Trophoblast cell (in vitro differentiated cells and primary cell): ENCODE measurements around the gene PLXDC2.

Experiments
- DNase-seq, 2 donors: peaks; one replicate each; pipeline ENCODE4 v3.0.0-alpha.2; 2016
- H2AFZ ChIP-seq: 2 replicates; pipeline ENCODE4 v1.6.1; 2013; ENCODE audit warnings: low read length, moderate library complexity, mild to moderate bottlenecking; ENCODE audit not compliant: insufficient read depth, poor library complexity
- H2AK5ac ChIP-seq: 2 replicates; pipeline ENCODE4 v1.6.1; 2013; ENCODE audit warnings: mild to moderate bottlenecking, low read length
- H2BK120ac ChIP-seq: 2 replicates; pipeline ENCODE4 v1.6.1; 2013; ENCODE audit warnings: low read length, mild to moderate bottlenecking, moderate library complexity; ENCODE audit not compliant: insufficient read depth, poor library complexity
- H2BK12ac ChIP-seq: 2 replicates; pipeline ENCODE4 v1.6.1; 2013; ENCODE audit warnings: mild to moderate bottlenecking, low read length, moderate library complexity
- H2BK5ac ChIP-seq: 2 replicates; pipeline ENCODE4 v1.6.1; 2013; ENCODE audit warnings: low read length, low read depth, moderate library complexity, mild to moderate bottlenecking; ENCODE audit not compliant: poor library complexity
- H3K14ac ChIP-seq: 2 replicates; pipeline ENCODE4 v1.6.1; 2013; ENCODE audit warnings: mild to moderate bottlenecking, low read length
- H3K18ac ChIP-seq: 2 replicates; pipeline ENCODE4 v1.6.1; 2013; ENCODE audit warnings: mild to moderate bottlenecking, low read length
- H3K23ac ChIP-seq: 2 replicates; pipeline ENCODE4 v1.6.1; 2013; ENCODE audit warnings: low read length
- H3K27ac ChIP-seq: 2 replicates; pipeline ENCODE4 v1.5.1; 2013; ENCODE audit warnings: low read depth, mild to moderate bottlenecking, inconsistent platforms, low read length, moderate library complexity
- H3K27me3 ChIP-seq: 2 replicates; pipeline ENCODE4 v1.6.1; 2013; ENCODE audit warnings: inconsistent platforms, mild to moderate bottlenecking, low read length, moderate library complexity; ENCODE audit not compliant: insufficient read depth
- H3K36me3 ChIP-seq, 2 experiments: 1 replicate in 1 of 2; 2 replicates in 1 of 2; pipeline ENCODE4 v1.6.1; 2013; ENCODE audit warnings: low read length in 2 of 2, mild to moderate bottlenecking in 2 of 2, moderate library complexity in 1 of 2; ENCODE audit not compliant: insufficient read depth in 2 of 2, control insufficient read depth in 1 of 2
- H3K4ac ChIP-seq: 2 replicates; pipeline ENCODE4 v1.6.1; 2013; ENCODE audit warnings: low read depth, mild to moderate bottlenecking, low read length, moderate library complexity
- H3K4me1 ChIP-seq, 2 experiments: 1 replicate in 1 of 2; 2 replicates in 1 of 2; pipeline ENCODE4 v1.6.1; 2013; ENCODE audit warnings: low read length in 2 of 2, mild to moderate bottlenecking in 2 of 2, moderate library complexity in 1 of 2; ENCODE audit not compliant: insufficient read depth in 2 of 2, control insufficient read depth in 1 of 2
- H3K4me2 ChIP-seq: 2 replicates; pipeline ENCODE4 v1.6.1; 2013; ENCODE audit warnings: inconsistent platforms, mild to moderate bottlenecking, low read length, moderate library complexity
- H3K4me3 ChIP-seq: 2 replicates; pipeline ENCODE4 v1.5.1; 2013; ENCODE audit warnings: mild to moderate bottlenecking, low read depth, low read length, inconsistent platforms
- H3K79me1 ChIP-seq: one replicate; pipeline ENCODE4 v1.6.1; 2013; ENCODE audit warnings: low read length
- H3K79me2 ChIP-seq: 2 replicates; pipeline ENCODE4 v1.6.1; 2013; ENCODE audit warnings: low read length, mild to moderate bottlenecking; ENCODE audit not compliant: control insufficient read depth, insufficient read depth, poor library complexity
- H3K9ac ChIP-seq: 2 replicates; pipeline ENCODE4 v1.6.1; 2013; ENCODE audit warnings: mild to moderate bottlenecking, low read length
- H3K9me3 ChIP-seq: 2 replicates; pipeline ENCODE4 v1.6.1; 2013; ENCODE audit warnings: low read depth, mild to moderate bottlenecking, control low read depth, inconsistent platforms, low read length; ENCODE audit not compliant: insufficient read depth
- H4K12ac ChIP-seq: 2 replicates; pipeline ENCODE4 v1.6.1; 2013; ENCODE audit warnings: low read depth, mild to moderate bottlenecking, low read length, moderate library complexity
- H4K8ac ChIP-seq: 2 replicates; pipeline ENCODE4 v1.6.1; 2013; ENCODE audit warnings: low read depth, mild to moderate bottlenecking, low read length, moderate library complexity
- H4K91ac ChIP-seq: one replicate; pipeline ENCODE4 v1.6.1; 2013; ENCODE audit warnings: low read depth, mild to moderate bottlenecking, low read length, moderate library complexity
- WGBS: extraction: QIAGEN DNeasy Blood & Tissue Kit; methylation state at CpG from one replicate; pipeline ENCODE4 v1.1.7; 2013; ENCODE audit warnings: missing lambda C conversion rate; ENCODE audit not compliant: insufficient read length, insufficient coverage; ENCODE audit errors: extremely low coverage; 5-methylcytosine and 5-hydroxymethylcytosine counted together

Gene PLXDC2

GRCh38 chr10:19906108-19906791 lies 90.0 kb downstream of the PLXDC2 start:
- H4K12ac ChIP-seq, result no peak overlapping the region
- H2AFZ ChIP-seq, result no peak overlapping the region
- no peak overlapping the region for H3K4me3 ChIP-seq
- H3K9me3 ChIP-seq, result no peaks in the 10 kb centered on the region
- no peaks in the 10 kb centered on the region for H3K79me1 ChIP-seq
- WGBS, result no CpG with 5 or more reads among the region's 5 CpGs
- no peak overlapping the region for H2BK120ac ChIP-seq
- no peak overlapping the region for H3K4me2 ChIP-seq
- H3K27me3 ChIP-seq, result no peaks in the 10 kb centered on the region
- no peak overlapping the region for H3K18ac ChIP-seq
- H3K9ac ChIP-seq, result no peak overlapping the region
- no peak overlapping the region for H3K14ac ChIP-seq
- no peak overlapping the region for H3K27ac ChIP-seq
- peaks cover 3 to 6% of the 10 kb centered on the region in 2 experiments for H3K4me1 ChIP-seq
- H4K91ac ChIP-seq, result no peak overlapping the region
- peaks cover 3% of the 10 kb centered on the region for H3K79me2 ChIP-seq
- no peak overlapping the region for H4K8ac ChIP-seq
- DNase-seq, result no peak
- no peak overlapping the region for H2BK12ac ChIP-seq
- no peak overlapping the region for H2BK5ac ChIP-seq
- peak overlapping the region; percentile 17 for H3K23ac ChIP-seq
- no peaks in the 10 kb centered on the region for H3K36me3 ChIP-seq
- H2AK5ac ChIP-seq, result no peak overlapping the region
- H3K4ac ChIP-seq, result no peak overlapping the region

GRCh38 chr10:19908991-19909696 lies 92.9 kb downstream of the PLXDC2 start:
- Histone ChIP-seq H3K4me1 (peaks cover 3 to 4% of the 10 kb centered on the region in 2 experiments), H2AFZ (no peak overlapping the region), H3K23ac (no peak overlapping the region), H4K91ac (no peak overlapping the region), H2BK5ac (no peak overlapping the region), H3K4me2 (no peak overlapping the region), H3K14ac (no peak overlapping the region), H3K4me3 (no peak overlapping the region), H3K4ac (no peak overlapping the region), H3K36me3 (no peaks in the 10 kb centered on the region), H2BK120ac (no peak overlapping the region), H3K9ac (no peak overlapping the region), H3K27me3 (no peaks in the 10 kb centered on the region), H3K79me2 (peaks cover 2% of the 10 kb centered on the region), H2BK12ac (no peak overlapping the region), H4K12ac (no peak overlapping the region), H3K18ac (no peak overlapping the region), H3K79me1 (no peaks in the 10 kb centered on the region), H3K9me3 (no peaks in the 10 kb centered on the region), H2AK5ac (no peak overlapping the region), H3K27ac (no peak overlapping the region), H4K8ac (no peak overlapping the region)
- DNase-seq, result no peak
- no CpG with 5 or more reads among the region's 3 CpGs for WGBS

- no peak overlapping the region for H2BK5ac ChIP-seq
- no peak overlapping the region for H3K27ac ChIP-seq
- no peak overlapping the region for H2BK12ac ChIP-seq
- H3K18ac ChIP-seq, result no peak overlapping the region
- H2AK5ac ChIP-seq, result no peak overlapping the region
- H3K27me3 ChIP-seq, result no peaks in the 10 kb centered on the region
- no CpG with 5 or more reads among the region's 2 CpGs for WGBS
- H4K12ac ChIP-seq, result no peak overlapping the region
- no peaks in the 10 kb centered on the region for H3K79me2 ChIP-seq
- H3K4me2 ChIP-seq, result no peak overlapping the region
- no peak overlapping the region for H3K14ac ChIP-seq
- no peak for DNase-seq
- no peak overlapping the region for H4K8ac ChIP-seq
- H3K23ac ChIP-seq, result no peak overlapping the region
- no peak overlapping the region for H3K9ac ChIP-seq
- no peak overlapping the region for H4K91ac ChIP-seq
- H3K4me1 ChIP-seq, result no peaks in the 10 kb centered on the region
- H2BK120ac ChIP-seq, result no peak overlapping the region
- no peaks in the 10 kb centered on the region for H3K9me3 ChIP-seq
- H3K79me1 ChIP-seq, result no peaks in the 10 kb centered on the region
- no peaks in the 10 kb centered on the region for H3K36me3 ChIP-seq
- H3K4ac ChIP-seq, result no peak overlapping the region
- H3K4me3 ChIP-seq, result no peak overlapping the region
- H2AFZ ChIP-seq, result no peak overlapping the region
Measured at GRCh38 chr10:19911886-19912285, 95.7 kb downstream of the PLXDC2 start.

GRCh38 chr10:19913987-19914386 lies 97.8 kb downstream of the PLXDC2 start:
- H2AFZ ChIP-seq, result no peak overlapping the region
- H2BK12ac ChIP-seq, result no peak overlapping the region
- no peak overlapping the region for H3K4me3 ChIP-seq
- no peak overlapping the region for H2AK5ac ChIP-seq
- H3K79me2 ChIP-seq, result no peaks in the 10 kb centered on the region
- peaks cover 2% of the 10 kb centered on the region for H3K79me1 ChIP-seq
- no peak overlapping the region for H3K23ac ChIP-seq
- H3K14ac ChIP-seq, result no peak overlapping the region
- no peak overlapping the region for H3K27ac ChIP-seq
- H2BK5ac ChIP-seq, result no peak overlapping the region
- no peak overlapping the region for H4K12ac ChIP-seq
- peaks cover 0 to 4% of the 10 kb centered on the region in 2 experiments for H3K4me1 ChIP-seq
- H4K91ac ChIP-seq, result no peak overlapping the region
- H3K36me3 ChIP-seq, result no peaks in the 10 kb centered on the region
- no peak overlapping the region for H4K8ac ChIP-seq
- no peak overlapping the region for H3K18ac ChIP-seq
- H3K9ac ChIP-seq, result no peak overlapping the region
- DNase-seq, result no peak
- no peak overlapping the region for H3K4ac ChIP-seq
- H3K4me2 ChIP-seq, result no peak overlapping the region
- H3K27me3 ChIP-seq, result no peaks in the 10 kb centered on the region
- H3K9me3 ChIP-seq, result no peaks in the 10 kb centered on the region
- no peak overlapping the region for H2BK120ac ChIP-seq
